HUDEP-2 (cell line): ENCODE results near the gene FAM47E.
"Not testable (repeated sequence)": the region's sequence is repeated elsewhere in the genome, so short reads cannot be mapped to it uniquely, and the experiment has no call there.

ENCODE experiments used
- DNase-seq, 76 experiments: peaks; one replicate each; lab custom pipeline; 2025; ENCODE audit not compliant: unreplicated experiment in 76 of 76; lab: John Stamatoyannopoulos, UW

Gene FAM47E

DNA sequence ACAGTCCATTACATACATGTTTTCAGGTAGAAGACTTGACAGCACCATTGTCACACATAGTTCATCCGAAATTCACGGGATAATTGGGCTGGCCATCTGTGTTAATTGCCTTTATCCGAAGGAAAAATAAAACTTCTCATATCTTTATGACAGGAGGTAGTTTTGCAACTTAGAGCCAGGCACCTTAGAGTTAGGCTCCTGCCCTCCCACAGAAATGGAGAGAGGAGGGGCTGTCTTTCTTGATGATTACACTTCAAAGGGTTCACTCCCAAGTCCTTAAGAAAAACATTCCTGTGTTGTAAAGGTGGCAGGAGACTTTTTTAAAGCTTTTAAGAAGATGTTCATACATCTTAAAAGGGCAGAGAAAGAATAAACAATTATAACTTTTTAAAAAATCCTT is 27.4 kb upstream of the FAM47E start:
- no peak for DNase-seq

DNA sequence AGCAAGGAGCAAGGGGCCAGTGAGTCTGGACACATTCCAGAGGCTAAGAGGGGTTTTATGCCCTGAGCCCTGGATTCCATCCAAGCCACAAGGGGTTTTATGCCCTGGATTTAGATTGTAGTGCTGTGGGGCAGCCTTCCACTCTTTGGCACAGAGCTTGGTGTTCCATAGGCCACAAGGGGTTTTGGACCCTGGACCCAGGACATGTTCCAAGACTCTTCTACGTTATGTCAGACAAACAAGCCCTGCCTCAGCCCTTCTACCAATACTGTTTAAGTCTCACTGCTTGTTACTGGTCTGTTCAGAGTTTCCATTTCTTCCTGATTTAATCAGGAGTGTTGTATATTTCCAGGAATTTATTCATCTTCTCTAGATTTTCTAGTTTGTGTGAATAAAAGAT is 25.1 kb upstream of the FAM47E start:
- no peak for DNase-seq

DNA sequence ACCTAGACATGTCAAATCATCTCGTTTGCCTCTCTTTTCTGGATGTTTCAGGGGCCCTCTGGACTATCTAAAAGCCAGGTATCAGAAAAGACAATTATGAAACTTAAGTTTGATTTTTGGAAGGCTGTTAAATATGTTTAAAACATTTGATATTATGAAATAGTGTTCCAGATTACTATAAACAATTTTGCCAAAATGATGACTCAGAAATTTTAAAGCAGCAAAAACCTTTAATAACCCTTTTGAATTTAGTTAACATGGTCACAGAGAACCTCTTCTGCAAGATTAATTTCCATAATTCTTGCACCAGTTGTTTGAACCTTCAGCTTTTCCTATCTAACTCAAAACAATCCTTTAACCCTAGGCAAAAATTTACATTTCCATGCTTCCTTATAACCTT is 18.8 kb upstream of the FAM47E start:
- no peak for DNase-seq

DNA sequence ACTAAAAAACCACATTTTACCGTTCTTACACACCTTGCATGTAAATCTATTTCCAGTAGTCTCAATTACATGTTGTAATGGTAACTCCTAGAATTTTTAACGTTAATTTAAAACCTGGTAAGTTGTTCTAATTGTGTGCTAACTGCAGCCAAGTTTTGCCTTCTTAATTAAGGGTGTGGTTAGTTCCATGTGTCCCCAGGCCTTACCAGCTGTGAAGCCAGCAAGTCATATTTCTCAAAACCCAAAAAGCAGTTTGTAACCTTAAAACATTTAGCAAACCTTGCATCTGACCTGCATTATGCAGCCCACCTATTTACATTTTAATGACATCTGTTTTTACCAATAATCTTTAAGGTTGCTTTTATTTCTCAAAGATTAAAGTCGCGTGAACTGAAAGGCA is 18.4 kb upstream of the FAM47E start:
- DNase-seq, result peak in 3 of 76 experiments; percentile 7 to 51 (median 17)

DNA sequence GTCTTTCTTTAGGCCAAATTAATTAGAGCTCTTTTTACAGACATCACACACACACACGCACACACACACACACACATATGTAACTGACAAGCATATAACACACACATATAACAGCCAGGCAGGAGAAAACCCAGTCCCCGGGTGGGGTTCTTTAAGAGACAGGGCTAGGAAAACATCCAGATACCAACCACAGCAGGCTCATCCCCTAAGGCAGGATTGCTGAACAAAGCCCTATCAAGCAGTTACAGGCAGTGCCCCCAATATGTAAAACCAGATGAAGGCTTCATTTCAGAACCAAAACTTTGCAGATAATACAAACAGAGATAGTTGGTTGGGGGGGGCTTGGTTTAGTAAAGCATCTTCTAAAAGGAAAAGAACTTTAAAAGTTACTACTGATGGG is 18.0 kb upstream of the FAM47E start:
- DNase-seq, result peak in 72 of 76 experiments; percentile 2 to 87 (median 50)

DNA sequence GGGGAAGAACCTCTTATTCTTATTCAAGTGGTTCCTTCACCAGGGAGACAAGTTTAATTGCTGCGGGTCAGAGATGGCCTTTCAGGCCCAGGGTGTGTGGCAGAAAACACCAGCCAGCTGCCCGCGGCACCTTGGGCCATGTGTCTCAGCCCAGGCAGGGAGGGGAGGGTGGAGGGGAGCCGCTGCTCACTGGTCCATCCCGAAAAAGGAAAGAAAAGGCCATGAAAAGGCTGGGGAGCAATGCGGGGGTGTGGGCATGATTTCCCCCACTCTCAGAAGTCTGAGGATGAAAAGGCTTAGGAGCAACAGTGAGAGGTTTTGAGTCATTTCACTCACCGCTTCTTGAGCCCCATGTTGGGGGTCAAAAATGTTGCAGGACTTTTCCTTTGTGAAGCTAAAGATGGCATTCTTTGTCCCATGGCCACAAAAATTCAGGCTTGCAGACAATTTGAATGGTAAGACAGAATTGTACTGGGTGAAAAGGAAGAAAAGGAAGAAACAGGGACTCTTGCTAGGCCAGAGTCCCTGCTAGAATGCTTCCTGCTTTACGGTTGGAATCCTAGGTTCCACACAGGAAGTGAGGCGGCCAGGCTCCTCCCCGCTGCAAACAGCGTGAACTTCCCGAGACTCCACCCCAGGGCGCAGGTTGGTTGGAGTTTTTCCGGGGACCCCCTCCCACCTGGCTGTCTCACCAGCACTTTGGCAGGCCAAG is 17.4 kb upstream of the FAM47E start:
- peak in 20 of 76 experiments; percentile 2 to 49 (median 16) for DNase-seq

DNA sequence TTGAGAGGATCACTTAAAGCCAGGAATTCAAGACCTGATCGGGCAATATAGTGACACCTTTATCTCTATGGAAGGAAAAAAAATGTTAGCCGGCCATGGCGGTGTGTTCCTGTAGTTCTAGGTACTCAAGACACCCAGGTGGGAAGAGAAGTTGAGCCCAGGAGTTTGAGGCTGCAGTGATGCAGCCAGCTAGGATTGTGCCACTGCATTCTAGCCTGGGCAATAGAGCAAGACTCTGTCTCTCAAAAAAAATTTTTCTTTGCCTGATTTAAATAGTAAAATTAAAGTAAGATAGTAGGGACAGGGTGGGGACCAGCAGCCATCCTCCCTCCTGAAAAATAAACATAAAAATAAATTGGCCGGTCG is 16.9 kb upstream of the FAM47E start:
- DNase-seq, result no peak

DNA sequence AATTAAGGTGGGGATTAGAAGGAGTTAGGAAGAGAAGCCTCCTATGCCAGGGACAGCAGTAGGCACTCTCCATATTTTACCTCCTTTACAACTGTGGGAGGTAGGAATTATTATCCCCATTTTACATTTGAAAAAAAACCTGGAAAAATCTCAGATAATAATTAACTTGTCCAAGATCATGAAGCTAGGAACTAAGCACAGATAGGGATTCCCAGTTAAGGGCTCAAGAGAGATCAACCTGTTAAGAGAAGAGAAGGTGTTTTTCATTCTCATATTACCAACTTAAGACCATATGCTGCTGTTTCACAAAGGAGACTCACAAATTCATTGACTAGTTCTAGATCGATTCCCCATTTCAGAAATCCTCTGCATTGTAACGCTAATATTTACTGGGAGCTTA is 16.1 kb upstream of the FAM47E start:
- DNase-seq, result no peak

DNA sequence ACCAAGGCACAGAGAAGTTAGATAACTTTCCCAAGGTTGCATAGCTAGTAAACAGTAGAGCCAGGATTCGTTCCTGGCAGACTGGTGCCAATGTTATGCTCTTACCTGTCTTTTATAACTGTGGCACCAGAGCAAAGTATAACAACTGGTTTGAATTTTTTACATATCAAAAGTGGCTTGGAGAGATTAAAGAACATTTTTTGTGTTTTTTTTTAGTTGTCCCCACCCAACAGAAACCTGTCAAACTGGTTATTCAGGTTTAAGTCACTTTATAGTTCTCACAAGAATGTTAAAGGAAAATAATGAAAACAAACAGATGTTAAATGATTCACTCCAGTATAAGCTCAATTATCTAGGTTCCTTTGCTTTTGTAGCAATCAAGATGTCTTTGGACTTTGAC is 15.6 kb upstream of the FAM47E start:
- no peak for DNase-seq

DNA sequence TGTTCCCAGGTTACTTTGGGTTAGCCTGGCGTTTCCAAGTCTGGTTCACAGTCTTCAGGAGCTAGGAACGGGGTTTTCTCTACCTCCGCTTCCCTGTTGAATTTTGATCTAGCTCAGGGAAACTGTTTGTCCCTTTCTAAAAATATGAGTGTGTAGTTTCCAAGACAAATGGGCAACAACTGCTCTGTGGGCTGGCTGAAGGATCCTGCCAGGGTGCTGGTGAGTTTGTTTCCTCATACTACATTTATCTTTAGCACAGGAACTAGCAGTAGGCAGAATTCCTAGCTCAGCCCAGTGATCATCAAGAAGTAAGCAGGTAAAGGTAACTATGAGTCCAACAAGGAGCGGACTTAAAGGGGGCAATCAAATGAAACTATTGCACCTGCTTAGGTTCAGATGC is 13.3 kb upstream of the FAM47E start:
- no peak for DNase-seq

DNA sequence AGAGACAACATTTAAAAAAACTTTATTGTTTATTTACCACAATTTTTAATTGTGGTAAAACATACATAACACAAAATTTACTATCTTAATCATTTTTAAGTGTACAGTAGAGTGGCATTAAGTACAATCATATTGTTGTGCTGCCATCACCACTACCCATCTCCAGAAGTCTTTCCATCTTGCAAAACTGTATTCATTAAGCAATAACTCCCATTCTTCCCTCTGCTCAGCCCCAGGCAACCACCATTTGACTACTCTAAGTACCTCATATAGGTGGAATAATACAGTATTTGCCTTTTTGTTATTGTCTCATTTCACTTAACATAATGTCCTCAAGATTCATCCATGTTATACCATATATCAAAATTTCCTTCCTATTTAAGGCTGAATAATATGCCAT is 12.8 kb upstream of the FAM47E start:
- no peak for DNase-seq

DNA sequence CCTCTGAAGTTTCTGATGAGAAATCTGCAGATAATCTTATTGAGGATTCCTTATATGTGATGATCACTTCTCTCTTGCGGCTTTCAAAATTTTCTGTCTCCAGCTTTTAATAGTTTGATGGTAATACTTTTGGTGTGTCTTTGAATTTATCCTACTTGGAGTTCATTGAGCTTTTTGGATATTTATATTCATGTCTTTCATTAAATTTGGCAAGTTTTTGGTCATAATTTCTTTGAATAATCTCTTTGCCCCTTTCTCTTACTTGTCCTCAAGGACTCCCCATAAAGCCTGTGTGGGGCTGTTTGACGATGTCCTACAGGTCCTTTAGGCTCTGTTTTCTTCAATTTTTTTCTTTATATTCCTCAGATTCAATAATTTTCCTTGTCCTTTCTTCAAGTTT is 11.3 kb upstream of the FAM47E start:
- DNase-seq, result no peak

DNA sequence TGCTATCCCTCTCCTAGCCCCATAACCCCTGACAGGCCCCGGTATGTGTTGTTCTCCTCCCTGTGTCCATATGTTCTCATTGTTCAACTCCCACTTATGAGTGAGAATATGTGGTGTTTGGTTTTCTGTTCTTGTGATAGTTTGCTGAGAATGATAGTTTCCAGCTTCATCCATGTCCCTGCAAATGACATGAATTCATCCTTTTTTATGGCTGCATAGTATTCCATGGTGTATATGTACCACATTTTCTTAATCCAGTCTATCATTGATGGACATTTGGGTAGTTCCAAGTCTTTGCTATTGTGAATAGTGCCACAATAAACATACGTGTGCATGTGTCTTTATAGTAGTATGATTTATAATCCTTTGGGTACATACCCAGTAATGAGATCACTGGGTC is 7.6 kb upstream of the FAM47E start:
- DNase-seq, result not testable (repeated sequence)

DNA sequence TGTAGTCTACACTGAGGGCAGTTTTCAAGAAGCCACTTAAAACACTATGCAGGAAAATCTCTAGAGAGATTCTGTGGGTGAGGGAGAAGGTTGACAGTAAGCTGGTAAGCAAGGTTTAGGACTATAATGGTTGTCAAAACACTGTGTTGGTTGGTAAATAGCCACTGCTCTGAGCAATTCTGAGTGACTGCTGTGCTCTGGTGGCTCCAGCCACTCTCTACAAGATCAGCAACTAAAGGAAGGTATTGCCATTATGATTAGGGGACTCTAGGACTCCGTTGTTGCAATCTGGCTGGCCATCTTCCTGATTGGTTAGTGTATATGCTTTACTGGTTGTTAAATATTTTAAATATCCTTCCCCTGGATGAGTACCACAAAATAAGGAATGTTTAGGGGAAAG is 5.5 kb upstream of the FAM47E start:
- peak in 1 of 76 experiments; percentile 2 for DNase-seq

DNA sequence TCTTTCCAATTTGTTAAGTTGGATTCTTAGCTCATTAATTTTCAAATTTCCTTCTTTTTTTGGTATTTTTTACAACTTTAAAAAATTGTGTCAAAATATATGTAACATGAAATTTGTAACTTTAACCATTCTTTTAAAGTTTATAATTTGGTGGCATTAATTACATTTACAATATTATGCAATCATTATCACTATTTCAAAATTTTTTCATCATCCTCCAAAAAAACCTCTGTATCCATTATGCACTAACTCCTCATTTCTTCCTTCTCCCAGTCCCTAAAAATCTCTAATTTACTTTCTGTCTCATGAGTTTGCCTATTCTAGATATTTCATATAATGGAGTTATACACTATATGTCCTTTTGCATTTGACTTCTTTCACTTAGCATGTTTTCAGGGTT is 4.7 kb upstream of the FAM47E start:
- DNase-seq, result no peak

DNA sequence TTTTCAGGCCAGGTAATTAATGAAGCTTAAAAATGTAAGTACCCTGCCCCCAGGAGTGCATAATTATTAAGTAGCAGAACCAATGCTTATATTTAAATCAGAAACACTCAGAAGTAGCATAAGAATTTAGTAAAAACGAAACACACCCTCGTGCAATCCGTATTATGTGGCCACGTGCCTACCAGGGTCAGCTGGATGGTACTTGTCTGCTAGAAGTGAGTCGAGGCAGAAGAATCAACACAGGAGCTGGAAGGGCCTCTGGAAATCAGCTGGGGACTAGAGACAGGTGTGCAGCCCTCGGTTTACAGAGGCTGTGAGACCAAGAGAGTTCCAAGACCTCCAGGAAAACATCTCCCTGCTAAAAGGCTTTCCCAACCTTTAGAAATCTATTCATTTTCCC is 559 bp upstream of the FAM47E start:
- no peak for DNase-seq

DNA sequence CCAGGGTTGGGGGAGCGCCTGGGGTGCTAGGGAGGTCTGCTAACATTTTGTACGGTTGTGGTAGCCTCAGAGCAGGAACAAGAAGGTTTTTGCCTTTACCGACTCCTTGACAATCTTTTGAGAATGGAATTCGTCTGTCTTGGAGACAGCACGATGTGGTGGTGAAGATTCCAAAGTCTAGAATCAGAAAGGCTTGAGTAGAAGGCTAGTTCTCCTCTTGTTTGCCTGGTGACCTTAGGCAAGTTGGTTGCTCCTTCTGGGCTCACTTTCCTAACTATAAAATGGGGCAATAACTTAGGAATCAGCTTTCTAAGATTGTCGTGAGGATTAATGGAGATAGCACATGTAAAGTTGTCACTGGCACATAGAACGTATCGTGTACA is 741 bp downstream of the FAM47E start:
- DNase-seq, result no peak

DNA sequence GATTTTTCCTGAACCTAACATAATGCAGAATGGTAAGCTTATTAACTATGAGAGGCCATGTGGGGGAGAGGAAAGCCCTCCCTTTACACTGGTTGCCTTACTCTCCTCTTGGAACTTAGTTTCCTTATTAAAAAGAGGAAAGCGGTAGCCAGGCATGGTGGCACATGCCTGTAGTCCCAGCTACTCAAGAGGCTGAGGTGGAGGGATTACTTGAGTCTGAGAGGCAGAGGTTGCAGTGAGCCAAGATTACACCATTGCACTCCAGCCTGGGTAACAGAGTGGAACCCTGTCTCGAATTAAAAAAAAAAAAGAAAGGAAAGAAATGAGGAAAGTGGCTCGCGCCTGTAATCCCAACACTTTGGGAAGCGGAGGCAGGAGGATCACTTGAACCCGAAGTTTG is 2.0 kb downstream of the FAM47E start:
- no peak for DNase-seq

DNA sequence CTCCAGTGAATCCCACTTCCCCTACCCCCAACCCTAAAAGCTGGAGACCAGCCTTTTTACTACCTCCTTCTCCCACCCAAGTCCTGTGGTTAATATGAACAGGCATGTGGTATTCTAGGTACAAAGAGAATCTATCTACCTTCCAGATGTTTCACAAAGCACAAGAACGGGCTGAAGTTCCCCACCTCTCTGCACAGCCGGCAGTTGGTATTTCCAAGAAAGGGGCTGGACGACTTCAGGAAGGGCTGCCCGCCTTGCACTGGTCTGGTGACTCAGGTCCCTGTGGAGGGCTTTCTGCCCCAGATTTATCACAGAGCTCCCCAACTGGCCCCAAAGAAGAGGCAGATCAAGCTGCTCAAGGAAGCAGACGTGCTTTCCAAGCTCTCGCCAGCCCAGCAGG is 4.5 kb downstream of the FAM47E start:
- DNase-seq, result no peak

DNA sequence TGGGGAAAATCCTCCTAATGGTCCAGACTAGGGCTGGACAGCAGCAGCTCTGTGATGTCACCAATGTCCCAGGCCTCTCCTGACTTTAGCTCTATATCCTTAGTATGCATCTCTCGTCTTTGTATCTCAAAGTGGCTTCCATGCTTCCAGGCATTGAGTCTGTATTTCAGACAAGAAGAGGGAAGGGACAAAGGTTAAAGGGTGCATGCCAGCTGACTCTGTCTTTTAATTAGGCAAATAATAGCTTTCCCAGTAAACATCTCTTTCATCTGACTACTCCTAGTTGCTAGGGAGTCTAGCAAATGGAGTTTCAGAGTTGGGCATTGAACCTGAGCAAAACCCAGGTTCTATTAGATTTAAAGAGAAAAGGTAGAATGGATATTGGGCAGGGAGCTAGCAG is 5.4 kb downstream of the FAM47E start:
- no peak for DNase-seq

DNA sequence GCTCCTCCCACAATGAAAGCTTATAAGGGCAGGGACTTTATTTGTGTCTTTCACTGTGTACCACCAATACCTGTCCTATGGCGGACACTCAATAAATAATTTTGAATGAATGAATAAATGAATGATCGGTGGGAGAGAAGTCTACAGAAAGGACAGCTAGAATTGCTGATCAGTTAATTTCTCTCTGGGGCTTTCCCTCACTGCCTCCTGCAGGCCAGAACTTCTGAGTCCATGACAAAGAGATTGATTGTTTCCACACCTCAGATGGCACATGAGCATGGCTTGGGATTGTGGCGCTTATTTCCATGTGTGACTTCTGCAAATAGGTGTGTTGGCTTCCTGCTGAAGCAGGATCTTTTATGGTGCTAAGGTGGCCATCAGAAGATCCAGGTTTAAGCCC is 6.3 kb downstream of the FAM47E start:
- DNase-seq, result no peak

DNA sequence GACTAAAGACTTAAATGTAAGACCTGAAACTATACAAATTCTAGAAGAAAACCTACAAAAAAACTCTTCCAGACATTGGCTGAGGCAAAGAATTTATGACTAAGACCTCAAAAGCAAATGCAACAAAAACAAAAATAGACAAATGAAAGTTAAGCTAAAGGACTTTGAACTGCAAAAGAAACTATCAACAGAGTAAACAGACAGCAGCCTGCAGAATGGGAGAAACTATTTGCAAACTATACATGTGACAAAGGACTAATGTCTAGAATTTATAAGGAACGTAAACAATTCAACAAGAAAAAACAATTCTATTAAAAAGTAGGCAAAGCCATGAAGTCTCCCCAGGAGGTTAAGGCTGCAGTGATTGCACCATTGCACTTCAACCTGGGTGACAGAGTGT is 9.1 kb downstream of the FAM47E start:
- DNase-seq, result no peak

DNA sequence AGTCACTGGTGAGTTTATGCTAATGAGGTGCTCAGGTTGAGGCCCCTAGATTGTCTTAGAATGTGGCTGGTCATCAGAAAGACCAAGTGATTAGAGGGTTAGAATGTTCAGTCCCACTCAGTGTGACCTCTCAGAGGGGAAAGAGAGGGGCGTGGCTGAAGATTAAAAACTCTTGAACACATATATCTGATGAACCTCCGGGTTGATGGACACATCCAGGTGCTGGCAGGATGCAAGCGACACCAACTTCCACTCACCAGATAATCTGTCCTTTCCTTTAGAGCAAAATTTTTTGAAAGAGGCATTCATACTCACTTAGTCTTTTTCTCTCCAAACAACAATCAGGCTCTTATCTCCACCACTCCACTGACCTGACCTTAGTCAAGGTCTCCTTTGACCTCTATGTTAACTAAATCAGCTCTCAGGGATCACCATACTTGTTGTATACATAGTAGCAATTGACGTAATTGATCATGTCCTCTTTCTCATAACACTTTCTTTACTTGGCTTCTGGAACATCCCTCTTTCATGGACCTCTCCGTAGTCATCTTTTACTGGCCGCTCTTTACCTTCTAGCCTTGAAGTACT is 14.2 kb downstream of the FAM47E start:
- DNase-seq, result no peak
